Panc1 (cell line): ENCODE results near the gene NUDT16L1.

Source experiments
- SIN3A ChIP-seq: IDR thresholded peaks from 2 replicates; pipeline ENCODE4 v1.6.1; 2012; ENCODE audit warnings: low read depth, mild to moderate bottlenecking, low read length, moderate library complexity, borderline replicate concordance; ENCODE audit not compliant: insufficient read depth
- TF ChIP-seq, protein P1 (sequence below): fragments of 450-650 bp; IDR thresholded peaks from 2 replicates; pipeline ENCODE4 v1.5.1; 2017; ENCODE audit warnings: mild to moderate bottlenecking

DNA sequence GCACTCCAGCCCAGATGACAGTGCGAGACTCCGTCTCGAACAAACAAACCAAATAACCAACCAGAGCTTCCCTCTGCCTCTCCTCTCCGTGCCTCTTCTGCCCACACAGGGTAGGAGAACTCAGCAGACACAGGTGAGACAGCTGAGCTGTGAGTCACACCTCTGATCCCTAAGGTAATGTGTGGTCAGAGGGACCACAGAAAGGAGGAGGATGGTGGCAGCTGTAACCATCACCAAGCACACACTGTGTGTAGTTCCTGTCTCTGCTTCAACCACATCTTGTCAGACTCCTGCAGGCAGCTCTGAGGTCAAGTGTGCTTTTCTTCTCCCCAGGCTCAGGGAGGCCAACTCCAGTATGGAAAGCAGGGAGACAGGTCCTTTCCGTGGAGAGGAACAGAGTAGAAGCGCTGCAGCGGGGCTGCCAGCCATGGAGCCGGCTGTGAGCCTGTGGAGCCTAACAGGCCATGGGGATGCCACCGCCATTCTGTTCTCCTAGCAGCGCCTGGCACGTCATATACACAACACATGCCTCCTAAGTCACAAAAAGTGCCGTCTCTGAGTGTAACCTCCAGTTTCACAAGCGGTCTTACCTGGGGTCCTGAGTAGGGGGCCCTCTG, 7.1 kb downstream of the NUDT16L1 start:
- TF ChIP-seq, protein P1, sequence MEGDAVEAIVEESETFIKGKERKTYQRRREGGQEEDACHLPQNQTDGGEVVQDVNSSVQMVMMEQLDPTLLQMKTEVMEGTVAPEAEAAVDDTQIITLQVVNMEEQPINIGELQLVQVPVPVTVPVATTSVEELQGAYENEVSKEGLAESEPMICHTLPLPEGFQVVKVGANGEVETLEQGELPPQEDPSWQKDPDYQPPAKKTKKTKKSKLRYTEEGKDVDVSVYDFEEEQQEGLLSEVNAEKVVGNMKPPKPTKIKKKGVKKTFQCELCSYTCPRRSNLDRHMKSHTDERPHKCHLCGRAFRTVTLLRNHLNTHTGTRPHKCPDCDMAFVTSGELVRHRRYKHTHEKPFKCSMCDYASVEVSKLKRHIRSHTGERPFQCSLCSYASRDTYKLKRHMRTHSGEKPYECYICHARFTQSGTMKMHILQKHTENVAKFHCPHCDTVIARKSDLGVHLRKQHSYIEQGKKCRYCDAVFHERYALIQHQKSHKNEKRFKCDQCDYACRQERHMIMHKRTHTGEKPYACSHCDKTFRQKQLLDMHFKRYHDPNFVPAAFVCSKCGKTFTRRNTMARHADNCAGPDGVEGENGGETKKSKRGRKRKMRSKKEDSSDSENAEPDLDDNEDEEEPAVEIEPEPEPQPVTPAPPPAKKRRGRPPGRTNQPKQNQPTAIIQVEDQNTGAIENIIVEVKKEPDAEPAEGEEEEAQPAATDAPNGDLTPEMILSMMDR: no peak
- TF ChIP-seq SIN3A: no peak
